IMR-90 (cell line): Measurements from ENCODE around the gene ZNF286A.

Experiments used
- CTCF ChIP-seq: conservative IDR thresholded peaks from 2 replicates; pipeline ENCODE4 v1.5.1; 2012; ENCODE audit warnings: mild to moderate bottlenecking, low read depth, low read length, improper control_type of control experiment
- MAZ ChIP-seq: IDR thresholded peaks from 2 replicates; pipeline ENCODE4 v1.6.1; 2012; ENCODE audit warnings: low read depth, mild to moderate bottlenecking, low read length, improper control_type of control experiment, moderate library complexity, borderline replicate concordance
- NFE2L2 ChIP-seq: fragments of 150-350 bp; IDR thresholded peaks from 2 replicates; pipeline ENCODE4 v1.6.1; 2016; ENCODE audit warnings: low read depth, mild to moderate bottlenecking, low read length

GRCh38 chr17:15742921-15743320 is 43.4 kb downstream of the ZNF286A start:
- TF ChIP-seq CTCF (no peak), NFE2L2 (no peak), MAZ (no peak)
